ENCODE results near the gene MAMDC2. TPM values are rescaled to one million over a fixed set of nuclear protein-coding genes. Genes with fewer than 3 reads are reported as not detected.

MAMDC2 gene
- total RNA-seq, 1 donor from 2014 or later = 76.7 TPM

- Mint-ChIP-seq H3K27ac (ENCODE audit: unreplicated experiment) (no peak overlapping the region), H3K4me3 (ENCODE audit: unreplicated experiment) (no peak overlapping the region)
Measured at GRCh38 chr9:70064496-70064895, 20.8 kb downstream of the MAMDC2 start.

GRCh38 chr9:70065572-70065971 lies 21.9 kb downstream of the MAMDC2 start:
- DNase-seq (ENCODE audit: low spot score) = no peak
- Mint-ChIP-seq H3K9me3 (ENCODE audit: low read depth) (no peaks in the 10 kb centered on the region), H3K36me3 (ENCODE audit: low read depth) (peaks cover 8% of the 10 kb centered on the region), H3K27ac (ENCODE audit: unreplicated experiment) (no peak overlapping the region), H3K27me3 (ENCODE audit: low read depth) (no peaks in the 10 kb centered on the region), H3K4me3 (ENCODE audit: unreplicated experiment) (no peak overlapping the region), H3K4me1 (ENCODE audit: low read depth) (peaks cover 65% of the 10 kb centered on the region)
- TF ChIP-seq, protein P1, sequence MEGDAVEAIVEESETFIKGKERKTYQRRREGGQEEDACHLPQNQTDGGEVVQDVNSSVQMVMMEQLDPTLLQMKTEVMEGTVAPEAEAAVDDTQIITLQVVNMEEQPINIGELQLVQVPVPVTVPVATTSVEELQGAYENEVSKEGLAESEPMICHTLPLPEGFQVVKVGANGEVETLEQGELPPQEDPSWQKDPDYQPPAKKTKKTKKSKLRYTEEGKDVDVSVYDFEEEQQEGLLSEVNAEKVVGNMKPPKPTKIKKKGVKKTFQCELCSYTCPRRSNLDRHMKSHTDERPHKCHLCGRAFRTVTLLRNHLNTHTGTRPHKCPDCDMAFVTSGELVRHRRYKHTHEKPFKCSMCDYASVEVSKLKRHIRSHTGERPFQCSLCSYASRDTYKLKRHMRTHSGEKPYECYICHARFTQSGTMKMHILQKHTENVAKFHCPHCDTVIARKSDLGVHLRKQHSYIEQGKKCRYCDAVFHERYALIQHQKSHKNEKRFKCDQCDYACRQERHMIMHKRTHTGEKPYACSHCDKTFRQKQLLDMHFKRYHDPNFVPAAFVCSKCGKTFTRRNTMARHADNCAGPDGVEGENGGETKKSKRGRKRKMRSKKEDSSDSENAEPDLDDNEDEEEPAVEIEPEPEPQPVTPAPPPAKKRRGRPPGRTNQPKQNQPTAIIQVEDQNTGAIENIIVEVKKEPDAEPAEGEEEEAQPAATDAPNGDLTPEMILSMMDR (IDR thresholded peaks at IDR 0.05) = no peak

More at GRCh38 chr9:70064496-70064895, 20.8 kb downstream of the MAMDC2 start:
- no peak for DNase-seq (ENCODE audit: low spot score)
- Mint-ChIP-seq H3K36me3 (ENCODE audit: low read depth) (peaks cover 10% of the 10 kb centered on the region), H3K4me1 (ENCODE audit: low read depth) (peaks cover 65% of the 10 kb centered on the region), H3K27me3 (ENCODE audit: low read depth) (no peaks in the 10 kb centered on the region), H3K9me3 (ENCODE audit: low read depth) (no peaks in the 10 kb centered on the region)
- TF ChIP-seq, protein P1 (IDR thresholded peaks at IDR 0.05) = no peak

GRCh38 chr9:70066418-70066817 lies 22.8 kb downstream of the MAMDC2 start:
- TF ChIP-seq, protein P1 (IDR thresholded peaks at IDR 0.05) = no peak
- H3K4me3 Mint-ChIP-seq (ENCODE audit: unreplicated experiment) = no peak overlapping the region
- no peaks in the 10 kb centered on the region for H3K9me3 Mint-ChIP-seq (ENCODE audit: low read depth)
- no peak overlapping the region for H3K27ac Mint-ChIP-seq (ENCODE audit: unreplicated experiment)
- no peak for DNase-seq (ENCODE audit: low spot score)
- H3K36me3 Mint-ChIP-seq (ENCODE audit: low read depth) = peaks cover 5% of the 10 kb centered on the region
- no peaks in the 10 kb centered on the region for H3K27me3 Mint-ChIP-seq (ENCODE audit: low read depth)
- H3K4me1 Mint-ChIP-seq (ENCODE audit: low read depth) = peaks cover 66% of the 10 kb centered on the region

DNA sequence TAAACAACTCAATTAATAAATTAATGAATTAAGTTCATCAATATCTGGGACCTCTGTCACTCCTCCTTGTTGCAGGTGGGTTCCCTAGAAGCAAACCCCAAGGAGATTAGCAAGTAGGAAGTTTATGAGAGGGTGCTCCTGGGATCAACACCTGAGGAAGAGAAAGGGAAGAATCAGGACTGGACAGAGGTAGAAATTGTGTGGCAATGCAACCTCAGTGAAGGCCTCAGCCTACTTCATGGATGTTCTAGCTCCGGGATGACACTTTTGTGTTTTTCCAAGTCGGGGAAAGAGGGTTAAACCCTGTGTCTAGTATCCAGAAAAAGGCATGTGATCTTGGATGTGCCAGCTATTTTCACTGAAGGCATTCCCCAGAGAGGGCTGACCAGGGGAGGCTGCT lies 23.2 kb downstream of the MAMDC2 start:
- Mint-ChIP-seq H3K36me3 (ENCODE audit: low read depth) (peaks cover 5% of the 10 kb centered on the region), H3K9me3 (ENCODE audit: low read depth) (no peaks in the 10 kb centered on the region), H3K27me3 (ENCODE audit: low read depth) (no peaks in the 10 kb centered on the region), H3K27ac (ENCODE audit: unreplicated experiment) (no peak overlapping the region), H3K4me1 (ENCODE audit: low read depth) (peaks cover 65% of the 10 kb centered on the region), H3K4me3 (ENCODE audit: unreplicated experiment) (no peak overlapping the region)
- DNase-seq (ENCODE audit: low spot score) = no peak
- TF ChIP-seq, protein P1 (IDR thresholded peaks at IDR 0.05) = no peak

DNA sequence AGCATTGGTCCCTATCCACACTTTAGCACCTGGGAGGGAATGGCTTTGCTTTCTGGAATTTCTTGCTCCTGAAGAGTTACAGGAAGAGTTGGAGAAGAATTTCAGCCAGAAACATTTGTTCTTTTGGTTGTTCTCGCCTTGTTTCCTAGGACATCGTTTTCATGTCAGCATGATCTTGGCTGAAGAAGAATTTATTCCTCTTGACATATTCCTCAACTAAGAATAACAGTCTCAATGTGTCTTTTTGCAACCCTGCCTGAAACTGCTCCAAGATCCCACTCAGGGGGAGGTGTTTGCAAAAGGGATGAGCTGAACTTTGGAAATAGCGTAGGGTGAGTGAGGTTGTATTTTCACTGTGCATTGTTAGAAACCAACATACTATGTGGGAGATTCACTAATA lies 26.1 kb downstream of the MAMDC2 start:
- H3K27ac Mint-ChIP-seq (ENCODE audit: unreplicated experiment) = peak overlapping the region; percentile 82

More for the DNA sequence above, 26.1 kb downstream of the MAMDC2 start:
- no peak for DNase-seq (ENCODE audit: low spot score)
- H3K4me3 Mint-ChIP-seq (ENCODE audit: unreplicated experiment) = no peak overlapping the region
- peaks cover 82% of the 10 kb centered on the region for H3K4me1 Mint-ChIP-seq (ENCODE audit: low read depth)
- peaks cover 3% of the 10 kb centered on the region for H3K36me3 Mint-ChIP-seq (ENCODE audit: low read depth)
- TF ChIP-seq, protein P1 (IDR thresholded peaks at IDR 0.05) = no peak
- no peaks in the 10 kb centered on the region for H3K9me3 Mint-ChIP-seq (ENCODE audit: low read depth)
- no peaks in the 10 kb centered on the region for H3K27me3 Mint-ChIP-seq (ENCODE audit: low read depth)
